Small intestine (tissue), 7 donors: ENCODE results near the gene PACSIN2. TPM values are rescaled to one million over a fixed set of nuclear protein-coding genes. Genes with fewer than 3 reads are reported as not detected.

Experiments used
- DNase-seq, 2 donors: peaks; one replicate each; pipeline versions ENCODE4 v3.0.0 to v3.0.0-alpha.2; 2013
- FAIRE-seq: peaks from 2 replicates; lab custom pipeline; 2012; peaks lifted over from hg19 to GRCh38; lab: Jason Lieb, UNC
- H3K27ac ChIP-seq, 3 donors: one replicate each; pipeline ENCODE4 v1.5.1; 2013; ENCODE audit warnings: low read length in 2 of 3, mild to moderate bottlenecking in 2 of 3, control low read depth in 1 of 3, inconsistent platforms in 1 of 3, low read depth in 1 of 3, moderate library complexity in 1 of 3
- H3K27me3 ChIP-seq, 3 donors: one replicate each; pipeline ENCODE4 v1.6.1; 2013; ENCODE audit warnings: low read length in 3 of 3, inconsistent platforms in 1 of 3; ENCODE audit not compliant: control insufficient read depth in 3 of 3, insufficient read depth in 3 of 3
- H3K36me3 ChIP-seq, 3 donors: one replicate each; pipeline ENCODE4 v1.6.1; 2013; ENCODE audit warnings: low read length in 3 of 3, inconsistent platforms in 1 of 3, low read depth in 1 of 3, mild to moderate bottlenecking in 1 of 3, moderate library complexity in 1 of 3; ENCODE audit not compliant: control insufficient read depth in 3 of 3, insufficient read depth in 2 of 3
- H3K4me1 ChIP-seq, 3 donors: one replicate each; pipeline ENCODE4 v1.6.1; 2013; ENCODE audit warnings: low read length in 2 of 3, inconsistent platforms in 1 of 3, low read depth in 1 of 3, mild to moderate bottlenecking in 1 of 3, moderate library complexity in 1 of 3; ENCODE audit not compliant: control insufficient read depth in 3 of 3, insufficient read depth in 2 of 3
- H3K4me3 ChIP-seq, 3 donors: one replicate each; pipeline ENCODE4 v1.5.1; 2013; ENCODE audit warnings: low read length in 3 of 3, control low read depth in 1 of 3, inconsistent platforms in 1 of 3, low read depth in 1 of 3, mild to moderate bottlenecking in 1 of 3, moderate library complexity in 1 of 3
- H3K9me3 ChIP-seq, 2 donors: one replicate each; pipeline ENCODE4 v1.6.1; 2013; ENCODE audit warnings: low read depth in 1 of 2, low read length in 1 of 2; ENCODE audit not compliant: control insufficient read depth in 2 of 2, insufficient read depth in 1 of 2
- WGBS, 3 donors: extraction: QIAGEN DNeasy Blood & Tissue Kit; methylation state at CpG; one replicate each; pipeline ENCODE4 v1.1.7; 2013; 5-methylcytosine and 5-hydroxymethylcytosine counted together
- polyA plus RNA-seq, 4 donors: library from polyadenylated mRNA; stranded (reverse) in 3 of 4; unstranded in 1 of 4; fragments of 200-250 nt in 3 of 4; fragments of 120-200 nt in 1 of 4; gene quantifications; one replicate each; pipeline versions ENCODE4 v1.2.1 to v1.2.3, GENCODE V29; 2013
- donor health status: healthy with polysubstance abuse.
- donor health status: control.
- donor health status: control.
- donor health status: Bipolar disorder and iron deficiency.
- donor health status: healthy.

PACSIN2 gene
- polyA plus RNA-seq, 4 donors, result 28.9 to 53.3 (median 45.2) TPM

GRCh38 chr22:42984814-42985530, 30.0 kb downstream of the PACSIN2 start:
- H3K4me1 ChIP-seq, result peaks cover 1 to 8% (median 3%) of the 10 kb centered on the region in 3 donors
- 84 to 92% (median 88%) methylated on average over 9 of the region's 9 CpGs for WGBS, 3 donors
- no peaks in the 10 kb centered on the region for H3K27me3 ChIP-seq
- H3K27ac ChIP-seq, result peak overlapping the region in 1 of 3 donors; percentile 17
- DNase-seq (no peak), FAIRE-seq (no peak)
- peaks cover 0 to 3% (median 0%) of the 10 kb centered on the region in 3 donors for H3K36me3 ChIP-seq
- H3K9me3 ChIP-seq, result no peaks in the 10 kb centered on the region
- no peak overlapping the region for H3K4me3 ChIP-seq

GRCh38 chr22:42984397-42984796, 30.6 kb downstream of the PACSIN2 start:
- peak overlapping the region in 1 of 3 donors; percentile 17 for H3K27ac ChIP-seq
- no peaks in the 10 kb centered on the region for H3K9me3 ChIP-seq
- no peaks in the 10 kb centered on the region for H3K27me3 ChIP-seq
- no peak overlapping the region for H3K4me3 ChIP-seq
- H3K4me1 ChIP-seq, result peaks cover 1 to 8% (median 3%) of the 10 kb centered on the region in 3 donors
- peaks cover 0 to 3% (median 0%) of the 10 kb centered on the region in 3 donors for H3K36me3 ChIP-seq
- DNase-seq (no peak), FAIRE-seq (no peak)
- WGBS, 3 donors, result 37 to 72% (median 52%) methylated on average over 4 of the region's 4 CpGs

- H3K36me3 ChIP-seq, result peaks cover 0 to 3% (median 0%) of the 10 kb centered on the region in 3 donors
- peaks cover 1 to 8% (median 3%) of the 10 kb centered on the region in 3 donors for H3K4me1 ChIP-seq
- H3K27me3 ChIP-seq, result no peaks in the 10 kb centered on the region
- no peak overlapping the region for H3K4me3 ChIP-seq
- FAIRE-seq (no peak), DNase-seq (no peak)
- no peak overlapping the region for H3K27ac ChIP-seq
- no peaks in the 10 kb centered on the region for H3K9me3 ChIP-seq
These were observed 31.5 kb downstream of the PACSIN2 start for GRCh38 chr22:42983470-42983869.

- Histone ChIP-seq H3K4me1 (peaks cover 0 to 12% (median 0%) of the 10 kb centered on the region in 3 donors), H3K27ac (no peak overlapping the region), H3K27me3 (no peaks in the 10 kb centered on the region), H3K4me3 (no peak overlapping the region), H3K9me3 (no peaks in the 10 kb centered on the region), H3K36me3 (no peaks in the 10 kb centered on the region)
- DNase-seq (no peak), FAIRE-seq (no peak)
- WGBS, 3 donors, result 83 to 87% (median 87%) methylated on average over 4 of the region's 4 CpGs
These were observed 35.3 kb downstream of the PACSIN2 start for GRCh38 chr22:42979606-42980005.

GRCh38 chr22:42978453-42979103, 36.4 kb downstream of the PACSIN2 start:
- Histone ChIP-seq H3K9me3 (no peaks in the 10 kb centered on the region), H3K4me1 (peaks cover 0 to 18% (median 4%) of the 10 kb centered on the region in 3 donors), H3K36me3 (no peaks in the 10 kb centered on the region), H3K27me3 (no peaks in the 10 kb centered on the region), H3K27ac (peak overlapping the region in 1 of 3 donors; percentile 28), H3K4me3 (no peak overlapping the region)
- DNase-seq (no peak), FAIRE-seq (no peak)
- 57 to 80% (median 73%) methylated on average over 5 of the region's 5 CpGs for WGBS, 3 donors

- H3K9me3 ChIP-seq, result no peaks in the 10 kb centered on the region
- H3K36me3 ChIP-seq, result no peaks in the 10 kb centered on the region
- FAIRE-seq (no peak), DNase-seq (no peak)
- peaks cover 0 to 28% (median 9%) of the 10 kb centered on the region in 3 donors for H3K4me1 ChIP-seq
- 80 to 98% (median 91%) methylated on average over 6 of the region's 6 CpGs for WGBS, 3 donors
- no peak overlapping the region for H3K4me3 ChIP-seq
- no peaks in the 10 kb centered on the region for H3K27me3 ChIP-seq
- H3K27ac ChIP-seq, result no peak overlapping the region
These were observed 37.4 kb downstream of the PACSIN2 start for GRCh38 chr22:42977569-42977968.

GRCh38 chr22:42976217-42976933, 38.6 kb downstream of the PACSIN2 start:
- 47 to 61% (median 60%) methylated on average over 7 of the region's 7 CpGs for WGBS, 3 donors
- peak overlapping the region in 2 of 3 donors; percentile 13 to 14 for H3K27ac ChIP-seq
- no peaks in the 10 kb centered on the region for H3K27me3 ChIP-seq
- H3K9me3 ChIP-seq, result no peaks in the 10 kb centered on the region
- no peaks in the 10 kb centered on the region for H3K36me3 ChIP-seq
- H3K4me1 ChIP-seq, result peaks cover 0 to 30% (median 9%) of the 10 kb centered on the region in 3 donors
- DNase-seq, result peak in 1 of 2 donors; percentile 79
- H3K4me3 ChIP-seq, result no peak overlapping the region
- no peak for FAIRE-seq

GRCh38 chr22:42974223-42974622, 40.7 kb downstream of the PACSIN2 start:
- Histone ChIP-seq H3K27ac (no peak overlapping the region), H3K4me1 (peaks cover 0 to 30% (median 9%) of the 10 kb centered on the region in 3 donors), H3K27me3 (no peaks in the 10 kb centered on the region), H3K9me3 (peaks cover 0 to 6% of the 10 kb centered on the region in 2 donors), H3K36me3 (peaks cover 0 to 10% (median 0%) of the 10 kb centered on the region in 3 donors), H3K4me3 (no peak overlapping the region)
- DNase-seq (peak in 1 of 2 donors; percentile 53), FAIRE-seq (no peak)
- 44 to 67% (median 61%) methylated on average over 3 of the region's 3 CpGs for WGBS, 3 donors
